ENCODE results near the gene CDH22.

The CDH22 gene

GRCh38 chr20:46283426-46284039, 24.8 kb downstream of the CDH22 start:
- DNase-seq (ENCODE audit: low read depth), result no peak
- TF ChIP-seq, protein P1, sequence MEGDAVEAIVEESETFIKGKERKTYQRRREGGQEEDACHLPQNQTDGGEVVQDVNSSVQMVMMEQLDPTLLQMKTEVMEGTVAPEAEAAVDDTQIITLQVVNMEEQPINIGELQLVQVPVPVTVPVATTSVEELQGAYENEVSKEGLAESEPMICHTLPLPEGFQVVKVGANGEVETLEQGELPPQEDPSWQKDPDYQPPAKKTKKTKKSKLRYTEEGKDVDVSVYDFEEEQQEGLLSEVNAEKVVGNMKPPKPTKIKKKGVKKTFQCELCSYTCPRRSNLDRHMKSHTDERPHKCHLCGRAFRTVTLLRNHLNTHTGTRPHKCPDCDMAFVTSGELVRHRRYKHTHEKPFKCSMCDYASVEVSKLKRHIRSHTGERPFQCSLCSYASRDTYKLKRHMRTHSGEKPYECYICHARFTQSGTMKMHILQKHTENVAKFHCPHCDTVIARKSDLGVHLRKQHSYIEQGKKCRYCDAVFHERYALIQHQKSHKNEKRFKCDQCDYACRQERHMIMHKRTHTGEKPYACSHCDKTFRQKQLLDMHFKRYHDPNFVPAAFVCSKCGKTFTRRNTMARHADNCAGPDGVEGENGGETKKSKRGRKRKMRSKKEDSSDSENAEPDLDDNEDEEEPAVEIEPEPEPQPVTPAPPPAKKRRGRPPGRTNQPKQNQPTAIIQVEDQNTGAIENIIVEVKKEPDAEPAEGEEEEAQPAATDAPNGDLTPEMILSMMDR (IDR thresholded peaks at IDR 0.05; ENCODE audit: control insufficient read depth, insufficient read depth, low read depth, low read length, missing control alignments), result no peak

GRCh38 chr20:46282669-46283068, 25.6 kb downstream of the CDH22 start:
- TF ChIP-seq, protein P1 (IDR thresholded peaks at IDR 0.05; ENCODE audit: control insufficient read depth, insufficient read depth, low read depth, low read length, missing control alignments), result no peak
- no peak for DNase-seq (ENCODE audit: low read depth)
- no peak overlapping the region for H3K4me3 ChIP-seq (ENCODE audit: control insufficient read depth, low read depth, low read length)

More at GRCh38 chr20:46283426-46284039, 24.8 kb downstream of the CDH22 start:
- no peak overlapping the region for H3K4me3 ChIP-seq (ENCODE audit: control insufficient read depth, low read depth, low read length)

GRCh38 chr20:46279103-46279502, 29.2 kb downstream of the CDH22 start:
- TF ChIP-seq, protein P1 (IDR thresholded peaks at IDR 0.05; ENCODE audit: control insufficient read depth, insufficient read depth, low read depth, low read length, missing control alignments), result no peak
- no peak for DNase-seq (ENCODE audit: low read depth)
- no peak overlapping the region for H3K4me3 ChIP-seq (ENCODE audit: control insufficient read depth, low read depth, low read length)

DNA sequence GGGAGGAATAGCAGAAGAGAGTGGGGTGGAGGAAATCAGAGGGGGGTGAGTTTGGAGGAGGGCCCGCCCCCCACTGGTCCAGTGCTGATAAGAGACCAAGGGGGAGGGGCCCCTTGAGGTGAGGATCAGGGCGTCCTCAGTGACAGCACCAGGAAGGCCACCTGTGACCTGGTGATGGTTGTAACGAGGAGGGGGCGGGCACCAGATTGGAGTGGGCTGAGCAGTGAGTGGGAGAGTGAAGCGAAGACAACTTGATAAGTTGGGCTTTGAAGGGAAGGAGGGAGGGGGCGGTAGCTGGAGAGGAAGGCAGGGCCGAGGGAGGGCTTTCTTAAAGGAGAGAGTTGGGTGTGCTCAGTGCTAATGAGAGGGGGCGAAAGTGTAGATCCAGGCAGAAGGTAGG, 30.7 kb downstream of the CDH22 start:
- no peak overlapping the region for H3K4me3 ChIP-seq (ENCODE audit: control insufficient read depth, low read depth, low read length)
- TF ChIP-seq, protein P1 (IDR thresholded peaks at IDR 0.05; ENCODE audit: control insufficient read depth, insufficient read depth, low read depth, low read length, missing control alignments), result no peak
- no peak for DNase-seq (ENCODE audit: low read depth)

DNA sequence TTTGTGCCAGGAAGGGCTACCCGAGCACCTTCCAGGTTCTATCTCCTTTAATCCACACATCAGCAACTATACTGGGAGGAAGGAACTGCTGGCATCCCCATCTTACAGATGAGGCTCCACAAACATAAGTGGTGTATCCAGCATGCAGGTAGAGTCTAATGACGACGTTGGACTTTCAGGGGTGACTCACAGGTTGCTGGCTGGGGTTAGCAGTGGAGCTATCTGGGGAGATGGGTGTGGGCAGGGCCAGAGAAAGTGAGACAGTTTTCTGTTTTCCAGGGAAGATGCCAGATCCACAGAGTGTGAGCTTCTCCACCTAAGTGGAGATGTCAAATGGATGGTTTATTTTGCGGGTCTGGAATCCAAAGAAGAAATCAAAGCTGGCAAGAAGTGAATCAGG, 31.8 kb downstream of the CDH22 start:
- TF ChIP-seq, protein P1 (IDR thresholded peaks at IDR 0.05; ENCODE audit: control insufficient read depth, insufficient read depth, low read depth, low read length, missing control alignments), result no peak
- no peak overlapping the region for H3K4me3 ChIP-seq (ENCODE audit: control insufficient read depth, low read depth, low read length)
- DNase-seq (ENCODE audit: low read depth), result no peak

DNA sequence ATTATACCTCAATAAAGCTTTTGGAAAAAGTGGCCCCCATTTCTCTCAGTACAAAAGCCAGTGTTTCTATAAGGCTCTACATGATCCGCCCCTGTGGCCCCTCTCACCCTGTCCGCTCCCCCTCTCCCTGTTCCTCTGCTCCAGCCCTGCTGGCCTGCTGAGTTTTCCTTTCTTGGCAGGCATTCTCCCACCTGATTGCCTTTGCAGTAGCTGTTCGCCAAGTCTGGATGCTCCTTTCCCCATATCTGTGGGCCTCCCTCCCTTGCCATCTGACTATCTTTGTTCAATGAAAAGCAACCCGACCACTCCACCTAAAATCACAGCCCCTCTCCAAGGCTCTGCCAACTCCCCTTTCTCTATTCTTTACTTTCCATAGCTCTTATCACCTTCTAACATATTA, 33.2 kb downstream of the CDH22 start:
- no peak for DNase-seq (ENCODE audit: low read depth)
- TF ChIP-seq, protein P1 (IDR thresholded peaks at IDR 0.05; ENCODE audit: control insufficient read depth, insufficient read depth, low read depth, low read length, missing control alignments), result no peak
- H3K4me3 ChIP-seq (ENCODE audit: control insufficient read depth, low read depth, low read length), result no peak overlapping the region
